Measurements from ENCODE around the gene FRS2. TPM values are rescaled to one million over a fixed set of nuclear protein-coding genes. Genes with fewer than 3 reads are reported as not detected.

FRS2 gene
- total RNA-seq, 2 donors from 2014 or later: 4.9 to 14.3 TPM

DNA sequence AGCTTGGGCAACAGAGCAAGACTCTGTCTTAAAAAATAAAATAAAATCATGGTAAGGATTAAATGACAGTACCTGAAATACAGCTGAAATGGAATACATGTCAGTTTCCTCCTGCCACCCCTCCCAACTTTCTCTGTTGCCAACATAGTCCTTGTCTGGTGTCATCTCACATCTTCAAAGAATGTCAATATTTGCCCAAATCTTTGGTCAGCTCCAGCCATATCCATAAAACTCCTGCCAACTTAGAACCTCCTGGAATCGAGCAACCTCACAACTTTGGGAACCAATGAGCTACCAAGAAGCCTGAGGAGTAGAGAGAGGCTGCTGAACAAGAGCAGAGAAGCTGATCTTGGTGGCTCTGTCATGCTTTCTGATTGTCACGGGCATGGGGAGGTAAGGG is 151.4 kb downstream of the FRS2 start:
- Histone ChIP-seq H3K27me3 (no peaks in the 10 kb centered on the region), H3K27ac (no peak overlapping the region), H3K4me1 (peaks cover 11% of the 10 kb centered on the region), H3K36me3 (replicated peaks in 1 of 2; ENCODE audit: insufficient read depth in 1 of 2, low read depth in 2 of 2) (no peaks in the 10 kb centered on the region), H3K4me3 (no peak overlapping the region), H3K9me3 (no peaks in the 10 kb centered on the region)
- intact Hi-C loops (cut with DNase I): no loop called here
- ATAC-seq: no peak
- no peak for DNase-seq
- 90 to 100% methylated on average over 2 of the region's 2 CpGs for WGBS, 2 donors
- TF ChIP-seq, protein P1, sequence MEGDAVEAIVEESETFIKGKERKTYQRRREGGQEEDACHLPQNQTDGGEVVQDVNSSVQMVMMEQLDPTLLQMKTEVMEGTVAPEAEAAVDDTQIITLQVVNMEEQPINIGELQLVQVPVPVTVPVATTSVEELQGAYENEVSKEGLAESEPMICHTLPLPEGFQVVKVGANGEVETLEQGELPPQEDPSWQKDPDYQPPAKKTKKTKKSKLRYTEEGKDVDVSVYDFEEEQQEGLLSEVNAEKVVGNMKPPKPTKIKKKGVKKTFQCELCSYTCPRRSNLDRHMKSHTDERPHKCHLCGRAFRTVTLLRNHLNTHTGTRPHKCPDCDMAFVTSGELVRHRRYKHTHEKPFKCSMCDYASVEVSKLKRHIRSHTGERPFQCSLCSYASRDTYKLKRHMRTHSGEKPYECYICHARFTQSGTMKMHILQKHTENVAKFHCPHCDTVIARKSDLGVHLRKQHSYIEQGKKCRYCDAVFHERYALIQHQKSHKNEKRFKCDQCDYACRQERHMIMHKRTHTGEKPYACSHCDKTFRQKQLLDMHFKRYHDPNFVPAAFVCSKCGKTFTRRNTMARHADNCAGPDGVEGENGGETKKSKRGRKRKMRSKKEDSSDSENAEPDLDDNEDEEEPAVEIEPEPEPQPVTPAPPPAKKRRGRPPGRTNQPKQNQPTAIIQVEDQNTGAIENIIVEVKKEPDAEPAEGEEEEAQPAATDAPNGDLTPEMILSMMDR (IDR thresholded peaks at IDR 0.05): no peak
- no peak for TF ChIP-seq POLR2A (IDR thresholded peaks at IDR 0.05)

DNA sequence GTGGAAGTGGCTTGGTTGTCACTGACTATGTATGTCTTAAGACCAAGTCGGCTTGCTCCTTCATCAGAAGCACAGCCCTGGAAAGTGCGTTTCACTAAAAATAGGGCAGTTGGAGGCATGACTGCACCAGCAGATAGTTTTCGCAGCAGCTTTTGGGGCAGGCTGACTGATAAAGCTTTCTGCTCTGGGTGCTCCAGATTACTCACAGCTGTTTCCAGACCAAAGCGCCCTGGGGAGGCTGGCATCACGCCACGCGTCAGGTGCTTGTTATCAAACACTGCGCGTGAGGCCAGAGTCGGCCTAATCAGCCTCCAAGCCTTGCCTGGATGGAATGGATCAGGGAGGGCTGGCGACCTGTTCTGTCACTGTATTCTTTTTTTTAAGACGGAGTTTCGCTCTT is 153.8 kb downstream of the FRS2 start:
- intact Hi-C loops (cut with DNase I): no loop called here
- Histone ChIP-seq H3K27ac (peak overlapping the region in 2 of 4 donors; percentile 25 to 27), H3K4me3 (no peak overlapping the region), H3K27me3 (no peaks in the 10 kb centered on the region), H3K4me1 (peaks cover 11% of the 10 kb centered on the region), H3K9me3 (no peaks in the 10 kb centered on the region), H3K36me3 (replicated peaks in 1 of 2; ENCODE audit: insufficient read depth in 1 of 2, low read depth in 2 of 2) (no peaks in the 10 kb centered on the region)
- DNase-seq (peak; percentile 89 to 98 (median 92)), ATAC-seq (peak; percentile 91)
- 45 to 71% methylated on average over 6 to 13 of the region's 13 CpGs for WGBS, 2 donors
- TF ChIP-seq, protein P1 (IDR thresholded peaks at IDR 0.05): no peak
- no peak for TF ChIP-seq POLR2A (IDR thresholded peaks at IDR 0.05)

DNA sequence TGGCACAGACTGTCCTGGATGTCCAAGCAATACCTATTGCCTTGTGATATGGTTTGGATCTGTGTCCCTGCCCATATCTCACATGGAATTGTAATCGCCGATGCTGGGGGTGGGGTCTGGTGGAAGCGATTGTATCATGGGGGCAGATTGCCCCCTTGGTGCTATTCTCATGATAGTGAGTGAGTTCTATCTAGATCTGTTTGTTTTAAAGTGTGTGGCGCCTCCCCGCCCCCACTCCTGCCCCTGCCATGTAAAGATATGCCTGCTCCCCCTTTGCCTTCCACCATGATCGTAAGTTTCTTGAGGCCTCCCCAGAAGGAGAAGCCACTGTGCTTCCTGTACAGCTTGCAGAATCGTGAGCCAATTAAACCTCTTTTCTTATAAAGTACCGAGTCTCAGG is 157.3 kb downstream of the FRS2 start:
- WGBS, 2 donors: 62 to 87% methylated on average over 8 of the region's 8 CpGs
- Histone ChIP-seq H3K9me3 (no peaks in the 10 kb centered on the region), H3K36me3 (replicated peaks in 1 of 2; ENCODE audit: insufficient read depth in 1 of 2, low read depth in 2 of 2) (no peaks in the 10 kb centered on the region), H3K4me1 (peaks cover 11% of the 10 kb centered on the region), H3K4me3 (no peak overlapping the region), H3K27me3 (no peaks in the 10 kb centered on the region), H3K27ac (no peak overlapping the region)
- ATAC-seq (no peak), DNase-seq (no peak)
- no peak for TF ChIP-seq POLR2A (IDR thresholded peaks at IDR 0.05)
- TF ChIP-seq, protein P1 (IDR thresholded peaks at IDR 0.05): no peak
- intact Hi-C loops (cut with DNase I): no loop called here

Small RNA genes lying within 50 kb of the gene (microRNA-seq; reads per million reads assigned to microRNA genes)
- 0 reads per million in 2 donors for gene MIR3913-1 (ENCODE audit: borderline number of aligned reads in 2 of 2, borderline replicate concordance in 2 of 2)
- 0 reads per million in 2 donors for gene MIR3913-2 (ENCODE audit: borderline number of aligned reads in 2 of 2, borderline replicate concordance in 2 of 2)

Small RNA genes lying within 50 kb of the gene (small RNA-seq; reads per million reads assigned to genes)
- 9.9 reads per million, percentile 92 among the genes with 10 or more reads in this experiment for gene MIR3913-1

Other genes with a start within 250 kb of the FRS2 start
- 10 to 100 TPM; 23.1 to 33.2 TPM for gene CPSF6, start 230.8 kb upstream of the FRS2 start, total RNA-seq
- 100 to 1,000 TPM in 1 of 2 donors, 10 to 100 TPM in 1; 18.8 to 118 TPM for gene LYZ, start 122.0 kb upstream of the FRS2 start, total RNA-seq
- gene YEATS4, start 110.6 kb upstream of the FRS2 start, total RNA-seq: 10 to 100 TPM; 14.3 to 15.8 TPM
- 10 to 100 TPM; 68.2 to 71.1 TPM for gene CCT2, start 115.1 kb downstream of the FRS2 start, total RNA-seq
- not detected for gene LRRC10, start 140.5 kb downstream of the FRS2 start, total RNA-seq
- gene BEST3, start 228.9 kb downstream of the FRS2 start, total RNA-seq: 1 to 10 TPM in 1 of 2 donors, not detected in 1; 1.3 TPM